ENCODE results near the gene JMJD1C. TPM values are rescaled to one million over a fixed set of nuclear protein-coding genes. Genes with fewer than 3 reads are reported as not detected.
A peak's percentile ranks its signal among the peaks of the same experiment; 100 is the strongest.

JMJD1C gene
- total RNA-seq, 1 experiment from 2014 or later: 66.3 TPM

DNA sequence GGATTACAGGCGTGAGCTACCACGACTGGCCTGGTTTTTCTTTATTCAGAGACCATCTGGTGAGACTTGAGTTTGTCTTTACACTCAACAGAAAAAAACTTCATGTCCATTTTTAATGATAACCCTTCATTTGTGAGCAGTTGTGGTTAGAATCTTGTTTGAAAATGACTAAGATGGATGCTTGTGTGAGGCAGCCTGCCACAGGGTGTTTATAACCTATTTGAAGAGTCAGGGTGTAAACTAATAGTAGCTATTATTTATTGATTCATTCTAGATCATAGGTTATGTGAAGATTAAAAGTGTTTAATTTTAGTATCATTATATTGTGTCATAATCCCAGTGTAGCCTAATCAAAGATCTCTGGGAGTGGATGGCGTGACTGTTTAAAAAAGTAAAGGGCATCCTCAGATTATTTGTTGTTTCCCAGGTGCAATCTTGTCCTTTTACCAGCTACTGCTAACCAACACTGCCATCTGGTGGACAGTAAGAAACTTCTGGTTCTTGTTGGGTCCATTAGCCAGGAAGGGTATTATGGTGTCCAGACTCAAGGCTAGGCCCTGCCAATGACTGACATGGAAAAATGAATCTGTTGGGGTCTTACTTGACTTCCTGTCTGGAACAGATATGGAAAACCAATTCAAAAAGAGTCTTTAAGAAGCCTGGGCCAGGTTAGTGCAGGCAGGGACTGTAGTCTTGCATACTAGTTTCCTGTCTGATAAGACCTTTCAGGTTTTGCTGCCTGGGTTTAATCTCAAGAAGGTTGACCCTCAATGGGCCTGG is 307.7 kb downstream of the JMJD1C start:
- no peaks in the 10 kb centered on the region for H4K20me1 ChIP-seq (ENCODE audit: insufficient read depth)
- peaks cover 3 to 12% of the 10 kb centered on the region in 2 experiments; a peak in 2 of 4 replicates for H3K36me3 ChIP-seq (ENCODE audit: control insufficient read depth in 1 of 2, insufficient read depth in 2 of 2, low read length in 2 of 2)
- intact Hi-C loops (cut with micrococcal nuclease): loop anchor here (1.0 to 2.0 kb wide), 6 partner anchors 153 to 721 kb away; no protein-coding TSS in a partner anchor
- peaks cover 4% of the 10 kb centered on the region; the same call in 1 of the 2 replicates for H3K79me2 ChIP-seq (ENCODE audit: insufficient read depth, low read length)
- H3K27ac ChIP-seq (ENCODE audit: low read depth, low read length): no peak overlapping the region
- H3K9me3 ChIP-seq (ENCODE audit: control insufficient read depth in 1 of 2, insufficient read depth in 1 of 2, low read depth in 1 of 2, low read length in 2 of 2): no peaks in the 10 kb centered on the region
- H3K9ac ChIP-seq (ENCODE audit: low read length): no peak overlapping the region
- CTCF ChIA-PET: interaction anchor here (0.6 to 3.5 kb wide), 18 partner anchors 9 to 721 kb away, joined by 3 to 20 read pairs (median 6); no protein-coding TSS in a partner anchor
- DNase-seq (ENCODE audit: low read depth, low spot score): peak; percentile 85
- H3K9me2 ChIP-seq (ENCODE audit: insufficient read depth): no peaks in the 10 kb centered on the region
- H3K27me3 ChIP-seq (ENCODE audit: insufficient read depth, low read length): no peaks in the 10 kb centered on the region
- H3K4me3 ChIP-seq (replicated peaks in 1 of 2; ENCODE audit: low read depth in 1 of 2, low read length in 2 of 2): no peak overlapping the region
- POLR2A ChIA-PET: no interaction called here
- H3K4me1 ChIP-seq (ENCODE audit: control insufficient read depth in 1 of 2, insufficient read depth in 2 of 2, low read length in 2 of 2): no peaks in the 10 kb centered on the region
- no TSS peak for BruUV-seq (replicated peaks)
- H3K4me2 ChIP-seq (ENCODE audit: low read length): no peak overlapping the region
- TF ChIP-seq ELF1 (IDR thresholded peaks at IDR 0.05; ENCODE audit: borderline replicate concordance, low read depth): no peak
- TF ChIP-seq POLR2AphosphoS5 (IDR thresholded peaks at IDR 0.05; ENCODE audit: low read depth, low read length): no peak
- TF ChIP-seq RAD21 (IDR thresholded peaks at IDR 0.05; ENCODE audit: low read depth): peak; percentile 92
- TF ChIP-seq, protein P1, sequence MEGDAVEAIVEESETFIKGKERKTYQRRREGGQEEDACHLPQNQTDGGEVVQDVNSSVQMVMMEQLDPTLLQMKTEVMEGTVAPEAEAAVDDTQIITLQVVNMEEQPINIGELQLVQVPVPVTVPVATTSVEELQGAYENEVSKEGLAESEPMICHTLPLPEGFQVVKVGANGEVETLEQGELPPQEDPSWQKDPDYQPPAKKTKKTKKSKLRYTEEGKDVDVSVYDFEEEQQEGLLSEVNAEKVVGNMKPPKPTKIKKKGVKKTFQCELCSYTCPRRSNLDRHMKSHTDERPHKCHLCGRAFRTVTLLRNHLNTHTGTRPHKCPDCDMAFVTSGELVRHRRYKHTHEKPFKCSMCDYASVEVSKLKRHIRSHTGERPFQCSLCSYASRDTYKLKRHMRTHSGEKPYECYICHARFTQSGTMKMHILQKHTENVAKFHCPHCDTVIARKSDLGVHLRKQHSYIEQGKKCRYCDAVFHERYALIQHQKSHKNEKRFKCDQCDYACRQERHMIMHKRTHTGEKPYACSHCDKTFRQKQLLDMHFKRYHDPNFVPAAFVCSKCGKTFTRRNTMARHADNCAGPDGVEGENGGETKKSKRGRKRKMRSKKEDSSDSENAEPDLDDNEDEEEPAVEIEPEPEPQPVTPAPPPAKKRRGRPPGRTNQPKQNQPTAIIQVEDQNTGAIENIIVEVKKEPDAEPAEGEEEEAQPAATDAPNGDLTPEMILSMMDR (IDR thresholded peaks at IDR 0.05 in 2 of 3, conservative IDR thresholded peaks at IDR 0.05 in 1 of 3; ENCODE audit: borderline replicate concordance in 1 of 3, insufficient read depth in 1 of 3, low read depth in 2 of 3, low read length in 2 of 3): peak; percentile 71 to 84 (median 80)
- TF ChIP-seq ZNF274 (IDR thresholded peaks at IDR 0.05; ENCODE audit: low read depth, low read length): no peak
- no peak for TF ChIP-seq SP1 (IDR thresholded peaks at IDR 0.05; ENCODE audit: low read depth)
- TF ChIP-seq POLR2A (IDR thresholded peaks at IDR 0.05; ENCODE audit: borderline replicate concordance, extremely low read depth, insufficient read depth, insufficient read length): no peak
- TF ChIP-seq, protein P2, sequence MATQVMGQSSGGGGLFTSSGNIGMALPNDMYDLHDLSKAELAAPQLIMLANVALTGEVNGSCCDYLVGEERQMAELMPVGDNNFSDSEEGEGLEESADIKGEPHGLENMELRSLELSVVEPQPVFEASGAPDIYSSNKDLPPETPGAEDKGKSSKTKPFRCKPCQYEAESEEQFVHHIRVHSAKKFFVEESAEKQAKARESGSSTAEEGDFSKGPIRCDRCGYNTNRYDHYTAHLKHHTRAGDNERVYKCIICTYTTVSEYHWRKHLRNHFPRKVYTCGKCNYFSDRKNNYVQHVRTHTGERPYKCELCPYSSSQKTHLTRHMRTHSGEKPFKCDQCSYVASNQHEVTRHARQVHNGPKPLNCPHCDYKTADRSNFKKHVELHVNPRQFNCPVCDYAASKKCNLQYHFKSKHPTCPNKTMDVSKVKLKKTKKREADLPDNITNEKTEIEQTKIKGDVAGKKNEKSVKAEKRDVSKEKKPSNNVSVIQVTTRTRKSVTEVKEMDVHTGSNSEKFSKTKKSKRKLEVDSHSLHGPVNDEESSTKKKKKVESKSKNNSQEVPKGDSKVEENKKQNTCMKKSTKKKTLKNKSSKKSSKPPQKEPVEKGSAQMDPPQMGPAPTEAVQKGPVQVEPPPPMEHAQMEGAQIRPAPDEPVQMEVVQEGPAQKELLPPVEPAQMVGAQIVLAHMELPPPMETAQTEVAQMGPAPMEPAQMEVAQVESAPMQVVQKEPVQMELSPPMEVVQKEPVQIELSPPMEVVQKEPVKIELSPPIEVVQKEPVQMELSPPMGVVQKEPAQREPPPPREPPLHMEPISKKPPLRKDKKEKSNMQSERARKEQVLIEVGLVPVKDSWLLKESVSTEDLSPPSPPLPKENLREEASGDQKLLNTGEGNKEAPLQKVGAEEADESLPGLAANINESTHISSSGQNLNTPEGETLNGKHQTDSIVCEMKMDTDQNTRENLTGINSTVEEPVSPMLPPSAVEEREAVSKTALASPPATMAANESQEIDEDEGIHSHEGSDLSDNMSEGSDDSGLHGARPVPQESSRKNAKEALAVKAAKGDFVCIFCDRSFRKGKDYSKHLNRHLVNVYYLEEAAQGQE (IDR thresholded peaks at IDR 0.05; ENCODE audit: low read depth): no peak
- no peak for TF ChIP-seq SRF (IDR thresholded peaks at IDR 0.05; ENCODE audit: low read depth)
- TF ChIP-seq TCF7L2 (IDR thresholded peaks at IDR 0.05; ENCODE audit: borderline replicate concordance, extremely low read depth, insufficient read depth, insufficient read length): no peak
- TF ChIP-seq YY1 (IDR thresholded peaks at IDR 0.05; ENCODE audit: extremely low read depth, insufficient replicate concordance, low read depth, low read length): peak; percentile 18
- no peak for TF ChIP-seq CEBPB (IDR thresholded peaks at IDR 0.05; ENCODE audit: low read depth)
- no peak for TF ChIP-seq EZH2phosphoT487 (IDR thresholded peaks at IDR 0.05; ENCODE audit: borderline replicate concordance)
- TF ChIP-seq EGR1 (IDR thresholded peaks at IDR 0.05; ENCODE audit: low read depth): no peak
- H2AFZ ChIP-seq (ENCODE audit: low read depth, low read length, poor library complexity, severe bottlenecking): no peak overlapping the region
- peak; percentile 90 for ATAC-seq
- RAD21 ChIA-PET (ENCODE audit: low non-redundant PET in 1 of 2, low total read pairs in 2 of 2, uncharacterized antibody in 2 of 2, unreplicated experiment in 2 of 2): interaction anchor here (0.6 to 2.1 kb wide), 7 partner anchors 19 to 610 kb away, joined by 3 to 8 read pairs (median 3); no protein-coding TSS in a partner anchor

All from HCT116 (cell line).